ENCODE results near the gene PYDC2. TPM values are rescaled to one million over a fixed set of nuclear protein-coding genes. Genes with fewer than 3 reads are reported as not detected.
A peak's percentile ranks its signal among the peaks of the same experiment; 100 is the strongest.

The PYDC2 gene
- total and polyA plus RNA-seq, 10 of the 15 experiments (the other 5 are each of a cell fraction or from before 2014, with no cell fraction given) = not detected

DNA sequence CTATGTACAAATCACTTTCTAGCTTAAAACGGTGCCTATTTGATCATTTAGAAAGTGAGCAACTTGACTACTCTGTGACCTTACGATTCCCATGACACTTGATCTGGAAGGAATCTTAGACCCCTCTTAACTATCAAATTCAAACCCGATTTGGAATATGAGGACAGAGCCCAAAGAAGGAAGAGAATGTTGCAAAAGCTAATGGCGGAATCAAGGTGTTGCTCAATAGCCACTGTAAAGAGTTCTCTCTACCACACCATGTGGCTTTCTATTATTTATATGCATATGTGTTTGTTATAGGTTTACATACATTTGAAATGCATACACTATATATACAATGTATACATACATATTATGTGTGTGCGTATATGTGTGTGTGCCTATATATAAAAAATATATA is 39.9 kb downstream of the PYDC2 start (continued):
- TF ChIP-seq ZNF622 (IDR thresholded peaks at IDR 0.05) = no peak
- TF ChIP-seq DPF2 (IDR thresholded peaks at IDR 0.05) = no peak
- TF ChIP-seq MXI1 (IDR thresholded peaks at IDR 0.05; ENCODE audit: low read depth, low read length) = no peak
- TF ChIP-seq ZBED1 (IDR thresholded peaks at IDR 0.05; ENCODE audit: borderline replicate concordance) = no peak
- TF ChIP-seq ZNF592 (IDR thresholded peaks at IDR 0.05) = no peak
- TF ChIP-seq, protein P1, sequence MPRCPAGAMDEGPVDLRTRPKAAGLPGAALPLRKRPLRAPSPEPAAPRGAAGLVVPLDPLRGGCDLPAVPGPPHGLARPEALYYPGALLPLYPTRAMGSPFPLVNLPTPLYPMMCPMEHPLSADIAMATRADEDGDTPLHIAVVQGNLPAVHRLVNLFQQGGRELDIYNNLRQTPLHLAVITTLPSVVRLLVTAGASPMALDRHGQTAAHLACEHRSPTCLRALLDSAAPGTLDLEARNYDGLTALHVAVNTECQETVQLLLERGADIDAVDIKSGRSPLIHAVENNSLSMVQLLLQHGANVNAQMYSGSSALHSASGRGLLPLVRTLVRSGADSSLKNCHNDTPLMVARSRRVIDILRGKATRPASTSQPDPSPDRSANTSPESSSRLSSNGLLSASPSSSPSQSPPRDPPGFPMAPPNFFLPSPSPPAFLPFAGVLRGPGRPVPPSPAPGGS (IDR thresholded peaks at IDR 0.05; ENCODE audit: borderline replicate concordance, insufficient read depth, low read depth, low read length, poor library complexity, severe bottlenecking) = no peak

- H3K4me2 ChIP-seq (ENCODE audit: control insufficient read depth, insufficient read depth) = no peak overlapping the region
- no peak overlapping the region for H3K27ac ChIP-seq (ENCODE audit: control insufficient read depth, insufficient read depth)
- no peaks in the 10 kb centered on the region for H3K9me3 ChIP-seq (replicated peaks; ENCODE audit: control insufficient read depth, insufficient read depth, low read length)
- ChIA-PET POLR2A (no interaction called here), CTCF (no interaction called here), SMC1A (ENCODE audit: uncharacterized antibody, unreplicated experiment) (no interaction called here), RAD21 (ENCODE audit: unreplicated experiment) (no interaction called here)
- no peaks in the 10 kb centered on the region for H3K36me3 ChIP-seq (ENCODE audit: control insufficient read depth in 2 of 2, insufficient read depth in 2 of 2, low read length in 1 of 2)
- no peak overlapping the region for H2AFZ ChIP-seq (ENCODE audit: control insufficient read depth, low read depth, low read length)
- H3K4me1 ChIP-seq (ENCODE audit: control insufficient read depth, insufficient read depth, low read length) = no peaks in the 10 kb centered on the region
- H4K20me1 ChIP-seq (ENCODE audit: control insufficient read depth, insufficient read depth) = no peaks in the 10 kb centered on the region
- DNase-seq (ENCODE audit: low read depth, low spot score) = no peak
- 24% methylated on average over 3 of the region's 3 CpGs for WGBS (ENCODE audit: insufficient coverage, insufficient replicate concordance, low lambda C conversion rate, missing lambda C conversion rate)
- intact Hi-C loops (cut with micrococcal nuclease; ENCODE audit: unreplicated experiment) (loop anchor here (10.0 kb wide), 1 partner anchor 942 kb away; no protein-coding TSS in a partner anchor), in situ Hi-C loops (cut with MboI) (no loop called here)
- no peak overlapping the region for H3K9ac ChIP-seq (ENCODE audit: control insufficient read depth, insufficient read depth, low read length)
- BruUV-seq (replicated peaks) = no TSS peak
- FAIRE-seq = no peak
- peaks cover 0 to 3% of the 10 kb centered on the region in 2 experiments; a peak in 2 of 4 replicates for H3K27me3 ChIP-seq (replicated peaks in 1 of 2; ENCODE audit: control insufficient read depth in 2 of 2, insufficient read depth in 2 of 2, low read length in 1 of 2)
- no peak overlapping the region for H3K4me3 ChIP-seq
- ATAC-seq = no peak
- H3K79me2 ChIP-seq (ENCODE audit: control insufficient read depth, insufficient read depth, low read length) = no peaks in the 10 kb centered on the region
- TF ChIP-seq CTCF (IDR thresholded peaks at IDR 0.05 in 2 of 3, conservative IDR thresholded peaks at IDR 0.05 in 1 of 3; ENCODE audit: control insufficient read depth in 2 of 3, extremely low read depth in 1 of 3, insufficient read depth in 1 of 3, low read depth in 3 of 3, low read length in 3 of 3) (peak; percentile 7 to 45 (median 15); a peak in 3 of 6 replicates), RAD21 (IDR thresholded peaks at IDR 0.05; ENCODE audit: insufficient read depth, low read depth, low read length) (0 out of 2 replicates have a peak, but pooled peaks have one; percentile 27)
- TF ChIP-seq, protein P2, sequence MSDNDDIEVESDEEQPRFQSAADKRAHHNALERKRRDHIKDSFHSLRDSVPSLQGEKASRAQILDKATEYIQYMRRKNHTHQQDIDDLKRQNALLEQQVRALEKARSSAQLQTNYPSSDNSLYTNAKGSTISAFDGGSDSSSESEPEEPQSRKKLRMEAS (IDR thresholded peaks at IDR 0.05; ENCODE audit: low read depth, low read length) = no peak
- TF ChIP-seq, protein P3, sequence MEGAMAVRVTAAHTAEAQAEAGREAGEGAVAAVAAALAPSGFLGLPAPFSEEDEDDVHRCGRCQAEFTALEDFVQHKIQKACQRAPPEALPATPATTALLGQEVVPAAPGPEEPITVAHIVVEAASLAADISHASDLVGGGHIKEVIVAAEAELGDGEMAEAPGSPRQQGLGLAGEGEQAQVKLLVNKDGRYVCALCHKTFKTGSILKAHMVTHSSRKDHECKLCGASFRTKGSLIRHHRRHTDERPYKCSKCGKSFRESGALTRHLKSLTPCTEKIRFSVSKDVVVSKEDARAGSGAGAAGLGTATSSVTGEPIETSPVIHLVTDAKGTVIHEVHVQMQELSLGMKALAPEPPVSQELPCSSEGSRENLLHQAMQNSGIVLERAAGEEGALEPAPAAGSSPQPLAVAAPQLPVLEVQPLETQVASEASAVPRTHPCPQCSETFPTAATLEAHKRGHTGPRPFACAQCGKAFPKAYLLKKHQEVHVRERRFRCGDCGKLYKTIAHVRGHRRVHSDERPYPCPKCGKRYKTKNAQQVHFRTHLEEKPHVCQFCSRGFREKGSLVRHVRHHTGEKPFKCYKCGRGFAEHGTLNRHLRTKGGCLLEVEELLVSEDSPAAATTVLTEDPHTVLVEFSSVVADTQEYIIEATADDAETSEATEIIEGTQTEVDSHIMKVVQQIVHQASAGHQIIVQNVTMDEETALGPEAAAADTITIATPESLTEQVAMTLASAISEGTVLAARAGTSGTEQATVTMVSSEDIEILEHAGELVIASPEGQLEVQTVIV (IDR thresholded peaks at IDR 0.05; ENCODE audit: borderline replicate concordance, partially characterized antibody) = no peak
These were observed 41.6 kb downstream of the PYDC2 start for GRCh38 chr3:191502583-191502982.

Measured in GM12878 (cell line).